HEK293 (cell line): ENCODE data around the gene GNPTG.

Experiments
- CTCF ChIP-seq: fragments of 450-650 bp; formaldehyde crosslinking; IDR thresholded peaks from 2 replicates; pipeline ENCODE4 v1.5.1; 2016; ENCODE audit warnings: missing biosample characterization, missing genetic modification characterization
- FEZF1 ChIP-seq: fragments of 450-650 bp; formaldehyde crosslinking; IDR thresholded peaks from 2 replicates; pipeline ENCODE4 v1.5.1; 2016; ENCODE audit warnings: missing biosample characterization, missing genetic modification characterization
- IKZF3 ChIP-seq: fragments of 450-650 bp; IDR thresholded peaks from 2 replicates; pipeline ENCODE4 v1.5.0; 2018; ENCODE audit warnings: missing biosample characterization, mild to moderate bottlenecking, missing genetic modification characterization, moderate library complexity
- ZBTB11 ChIP-seq: fragments of 450-650 bp; formaldehyde crosslinking; conservative IDR thresholded peaks from 2 replicates; pipeline ENCODE4 v1.5.1; 2016; ENCODE audit warnings: low read depth, missing biosample characterization, missing genetic modification characterization
- ZBTB17 ChIP-seq: fragments of 450-650 bp; formaldehyde crosslinking; IDR thresholded peaks from 2 replicates; pipeline ENCODE4 v1.5.1; 2016; ENCODE audit warnings: missing biosample characterization, missing genetic modification characterization

GRCh38 chr16:1374418-1375297 lies 22.9 kb downstream of the GNPTG start:
- no peak for TF ChIP-seq ZBTB11 (tag by site-specific recombination)
- no peak for TF ChIP-seq IKZF3
- no peak for TF ChIP-seq ZBTB17
- no peak for TF ChIP-seq CTCF
- TF ChIP-seq FEZF1: no peak
